GM10248 (cell line): ENCODE results near the gene TNK2.
A peak's percentile ranks its signal among the peaks of the same experiment; 100 is the strongest.

Experiments used
- CTCF ChIA-PET: fragments of 300-600 bp; sonication (Branson Sonifier 250); formaldehyde crosslinking; extraction: SDS; loops from one replicate; lab custom pipeline; 2021; ENCODE audit warnings: antibody characterized with exemption; lab: Yijun Ruan, JAX
- POLR2A ChIA-PET: fragments of 350-650 bp; sonication (Branson Sonifier 250); formaldehyde crosslinking; extraction: SDS; loops from one replicate; lab custom pipeline; 2020; ENCODE audit warnings: antibody characterized with exemption; lab: Yijun Ruan, JAX
- DNase-seq: peaks from one replicate; pipeline ENCODE4 v3.0.0; 2012; ENCODE audit errors: extremely low spot score
- CTCF ChIP-seq: IDR thresholded peaks from 2 replicates; pipeline ENCODE4 v1.5.1; 2012; ENCODE audit warnings: mild to moderate bottlenecking, low read depth; ENCODE audit errors: extremely low read depth, missing control alignments, control extremely low read depth

TNK2 gene

GRCh38 chr3:195838714-195839113, 69.6 kb downstream of the TNK2 start:
- peak; percentile 62 for DNase-seq
- CTCF ChIA-PET, result interaction anchor here (1.0 to 5.4 kb wide), 5 partner anchors 12 to 568 kb away, joined by 3 to 63 read pairs (median 7); partner anchors contain the start of gene XXYLT1
- no peak for TF ChIP-seq CTCF
- POLR2A ChIA-PET, result no interaction called here

- DNase-seq, result no peak
- POLR2A ChIA-PET, result interaction anchor here (0.7 kb wide), 1 partner anchor 21 kb away, joined by 3 read pairs; no protein-coding TSS in a partner anchor
- no peak for TF ChIP-seq CTCF
- CTCF ChIA-PET, result interaction anchor here (1.5 to 2.8 kb wide), 2 partner anchors 13 to 15 kb away, joined by 3 to 14 read pairs; no protein-coding TSS in a partner anchor
These were observed 71.7 kb downstream of the TNK2 start for GRCh38 chr3:195836476-195837135.

GRCh38 chr3:195835791-195836190, 72.6 kb downstream of the TNK2 start:
- DNase-seq, result no peak
- ChIA-PET POLR2A (interaction anchor here (0.7 kb wide), 1 partner anchor 21 kb away, joined by 3 read pairs; no protein-coding TSS in a partner anchor), CTCF (interaction anchor here (1.0 to 2.8 kb wide), 3 partner anchors 14 to 24 kb away, joined by 3 to 14 read pairs (median 4); no protein-coding TSS in a partner anchor)
- no peak for TF ChIP-seq CTCF

- ChIA-PET CTCF (interaction anchor here (1.0 to 2.8 kb wide), 4 partner anchors 15 to 26 kb away, joined by 3 to 14 read pairs (median 4); no protein-coding TSS in a partner anchor), POLR2A (no interaction called here)
- TF ChIP-seq CTCF, result no peak
- no peak for DNase-seq
These were observed 73.4 kb downstream of the TNK2 start for GRCh38 chr3:195834675-195835583.

- no peak for TF ChIP-seq CTCF
- POLR2A ChIA-PET, result no interaction called here
- DNase-seq, result no peak
- CTCF ChIA-PET, result interaction anchor here (1.6 to 2.4 kb wide), 3 partner anchors 19 to 65 kb away, joined by 5 to 7 read pairs (median 5); no protein-coding TSS in a partner anchor
These were observed 78.5 kb downstream of the TNK2 start for GRCh38 chr3:195829897-195830254.

- TF ChIP-seq CTCF, result no peak
- DNase-seq, result no peak
- POLR2A ChIA-PET, result no interaction called here
- CTCF ChIA-PET, result interaction anchor here (0.6 to 2.4 kb wide), 9 partner anchors 10 to 86 kb away, joined by 3 to 8 read pairs (median 4); no protein-coding TSS in a partner anchor
These were observed 79.6 kb downstream of the TNK2 start for GRCh38 chr3:195828762-195829161.
